Activated CD8-positive, alpha-beta memory T cell treated with anti-CD3 and anti-CD28 coated beads, Interleukin-2, amount 50 U/mL, for 4 hours (primary cell): ENCODE measurements around the gene CFDP1.

ENCODE experiments used
- DNase-seq: peaks from one replicate; pipeline ENCODE4 v3.0.0-alpha.2; 2020

CFDP1 gene

DNA sequence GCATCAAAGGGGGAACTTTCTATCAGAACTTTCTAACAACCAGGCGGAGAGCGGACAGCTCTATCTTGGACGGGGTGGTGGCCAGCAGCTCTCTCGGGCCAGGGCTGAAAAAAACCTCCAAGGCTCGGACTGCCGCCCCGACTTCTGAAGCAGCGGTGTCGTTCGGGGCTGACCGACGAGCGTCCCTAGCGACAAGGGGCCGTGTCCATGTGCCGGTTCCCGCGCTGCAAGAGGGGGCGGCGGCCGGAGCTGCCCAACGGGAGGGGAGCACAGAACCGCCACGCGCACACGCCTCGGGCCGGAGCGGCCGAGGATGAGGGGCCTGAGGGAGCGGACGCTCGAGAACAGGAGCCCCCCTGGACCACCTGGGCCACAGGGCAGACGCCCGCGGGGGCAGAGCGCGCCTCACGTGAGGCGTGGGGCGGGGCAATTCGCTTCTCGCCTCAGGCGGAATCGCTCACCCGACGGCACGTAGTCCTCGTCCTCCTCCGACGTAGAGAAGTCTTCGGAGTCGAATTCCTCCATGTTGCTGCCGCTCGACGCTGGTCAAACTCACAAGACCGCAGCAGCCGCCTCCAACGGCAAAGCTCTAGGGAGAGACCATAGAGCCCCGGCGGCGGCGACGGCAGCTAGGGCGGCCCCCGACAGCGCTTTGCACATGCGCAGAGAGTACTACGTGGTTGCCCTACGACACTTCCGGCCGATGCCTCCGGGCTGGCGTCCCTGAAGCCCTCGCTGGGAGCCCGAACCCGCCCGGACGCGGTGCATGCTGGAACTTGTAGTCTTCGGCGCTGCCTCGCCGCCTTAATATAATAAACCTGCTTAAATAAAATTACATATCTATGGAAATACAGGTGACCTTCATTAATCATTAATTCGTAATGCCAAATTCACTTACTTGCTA is at the start of gene CFDP1:
TSS of gene CFDP1 (minus strand) at position 676 of the 904 bp plus-strand sequence. CDS start at position 525, 151 bp downstream.
- DNase-seq, result peak; percentile 95

DNA sequence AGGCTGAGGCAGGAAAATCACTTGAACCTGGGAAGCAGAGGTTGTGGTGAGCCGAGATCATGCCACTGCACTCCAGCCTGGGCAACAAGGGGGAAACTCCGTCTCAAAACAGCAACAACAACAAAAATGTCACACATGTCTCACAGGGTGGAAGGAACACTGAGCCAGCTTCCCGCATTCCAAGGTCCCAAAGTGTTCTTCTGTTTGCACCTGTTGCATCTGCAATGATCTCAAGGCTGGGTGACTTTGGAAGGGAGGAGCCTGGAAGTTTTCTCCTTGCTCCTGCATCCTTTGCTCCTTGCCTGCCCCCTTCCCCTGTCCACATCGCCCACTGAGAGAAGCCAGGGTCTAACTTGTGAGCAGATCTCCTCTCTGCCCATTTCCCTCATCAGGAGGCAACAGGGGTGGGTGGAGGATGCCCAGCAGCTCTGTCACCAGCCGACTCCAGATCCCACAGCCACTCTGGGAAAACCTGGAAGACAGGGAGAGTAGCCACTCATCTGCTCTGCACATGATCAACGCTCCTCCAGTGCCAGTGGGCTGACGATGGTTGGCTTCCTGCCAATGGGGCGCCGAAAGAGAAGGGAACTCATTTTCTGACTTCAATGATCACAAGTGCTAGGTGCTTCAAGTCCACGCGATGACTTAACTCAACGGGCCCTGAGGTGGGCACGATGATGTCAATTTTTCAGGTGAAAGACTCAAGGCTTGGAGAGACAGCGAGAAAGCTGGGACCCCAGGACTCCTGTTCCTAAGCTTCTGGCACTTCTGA is 49.3 kb upstream of the CFDP1 start:
- DNase-seq, result no peak

DNA sequence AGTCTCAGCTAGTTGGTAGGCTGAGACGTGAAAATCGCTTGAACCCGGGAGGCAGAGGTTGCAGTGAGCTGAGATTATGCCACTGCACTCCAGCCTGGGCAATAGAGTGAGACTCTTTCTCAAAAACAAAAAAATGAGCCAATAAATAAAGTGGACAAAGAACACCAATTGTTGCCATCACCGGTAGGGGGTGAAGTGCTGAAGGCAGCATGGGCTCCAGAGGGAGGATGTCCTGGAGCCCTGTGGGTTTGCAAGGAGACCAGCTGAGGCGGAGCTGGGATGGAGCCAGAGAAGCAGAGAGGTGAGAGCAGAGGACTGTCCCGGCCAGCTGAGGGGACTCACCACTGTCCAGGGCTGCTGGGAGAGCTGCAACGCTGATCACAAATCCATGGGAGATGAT is 48.2 kb upstream of the CFDP1 start:
- DNase-seq, result no peak

DNA sequence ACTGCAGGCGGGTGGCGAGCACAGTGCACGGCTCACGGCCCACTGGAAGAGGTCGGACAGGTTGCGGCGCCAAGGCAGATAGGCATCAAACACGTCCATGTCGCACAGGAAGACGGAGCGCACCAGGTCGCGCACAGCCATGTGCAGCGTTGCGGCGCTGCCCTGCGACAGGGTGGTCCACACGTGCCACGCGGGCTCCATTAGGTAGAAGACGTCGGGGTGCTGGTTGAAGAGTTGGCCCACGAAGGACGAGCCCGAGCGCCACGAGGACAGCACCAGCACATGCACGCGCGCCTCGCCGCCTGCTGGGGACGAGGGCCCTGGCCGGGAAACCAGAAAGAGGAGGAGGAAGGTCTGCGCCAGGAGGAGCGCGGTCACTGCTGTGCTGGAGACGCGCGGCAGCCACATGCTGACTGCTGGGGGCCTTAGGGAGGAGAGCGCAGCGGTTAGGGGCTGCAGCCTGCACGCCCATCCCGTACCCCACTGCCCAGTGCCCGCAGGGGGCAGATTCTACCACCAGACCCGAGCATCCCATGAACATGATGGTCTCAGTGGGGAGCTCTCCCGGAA is 46.2 kb upstream of the CFDP1 start:
- no peak for DNase-seq

DNA sequence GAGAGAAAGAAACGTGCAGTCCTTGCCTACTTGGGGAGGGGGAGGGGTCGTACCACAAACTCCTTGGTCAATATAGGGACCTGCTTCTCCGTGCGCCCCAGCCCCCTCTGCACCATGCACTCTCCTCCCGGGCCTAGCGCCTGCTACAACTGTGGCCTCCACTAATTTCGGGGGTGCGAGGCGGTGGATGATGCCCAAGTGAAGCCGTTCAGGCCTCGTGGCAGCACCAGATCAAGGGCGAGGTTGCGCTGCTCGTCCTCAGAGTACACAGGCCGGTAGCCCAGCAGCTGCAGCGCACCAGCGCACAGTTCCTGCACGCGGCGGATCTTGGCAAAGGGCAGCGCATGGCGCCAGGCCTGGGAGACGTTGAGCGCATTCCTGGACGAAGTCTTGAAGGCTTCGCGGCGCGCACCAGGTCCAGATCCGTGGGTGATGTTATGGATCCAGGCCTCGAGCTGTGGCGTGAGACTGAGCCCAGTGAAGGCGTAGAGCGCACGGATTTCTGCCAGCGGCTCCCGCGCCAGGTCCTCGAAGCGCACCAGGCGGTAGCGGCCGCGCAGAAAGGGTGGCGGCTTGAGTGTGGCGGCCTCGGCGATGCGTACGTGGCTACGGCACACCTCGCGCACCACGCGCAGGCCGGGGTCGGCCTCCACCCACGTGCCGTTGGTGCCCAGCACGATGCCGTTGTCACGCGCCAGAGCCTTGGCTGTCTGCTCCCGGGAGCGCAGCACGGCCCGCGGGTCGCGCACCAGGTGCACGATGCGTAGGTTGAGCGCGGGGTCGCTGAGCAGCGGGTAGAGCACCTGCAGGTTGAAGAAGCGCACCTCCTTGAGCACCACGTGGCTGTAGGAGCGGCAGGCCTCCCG is 45.4 kb upstream of the CFDP1 start:
- no peak for DNase-seq

DNA sequence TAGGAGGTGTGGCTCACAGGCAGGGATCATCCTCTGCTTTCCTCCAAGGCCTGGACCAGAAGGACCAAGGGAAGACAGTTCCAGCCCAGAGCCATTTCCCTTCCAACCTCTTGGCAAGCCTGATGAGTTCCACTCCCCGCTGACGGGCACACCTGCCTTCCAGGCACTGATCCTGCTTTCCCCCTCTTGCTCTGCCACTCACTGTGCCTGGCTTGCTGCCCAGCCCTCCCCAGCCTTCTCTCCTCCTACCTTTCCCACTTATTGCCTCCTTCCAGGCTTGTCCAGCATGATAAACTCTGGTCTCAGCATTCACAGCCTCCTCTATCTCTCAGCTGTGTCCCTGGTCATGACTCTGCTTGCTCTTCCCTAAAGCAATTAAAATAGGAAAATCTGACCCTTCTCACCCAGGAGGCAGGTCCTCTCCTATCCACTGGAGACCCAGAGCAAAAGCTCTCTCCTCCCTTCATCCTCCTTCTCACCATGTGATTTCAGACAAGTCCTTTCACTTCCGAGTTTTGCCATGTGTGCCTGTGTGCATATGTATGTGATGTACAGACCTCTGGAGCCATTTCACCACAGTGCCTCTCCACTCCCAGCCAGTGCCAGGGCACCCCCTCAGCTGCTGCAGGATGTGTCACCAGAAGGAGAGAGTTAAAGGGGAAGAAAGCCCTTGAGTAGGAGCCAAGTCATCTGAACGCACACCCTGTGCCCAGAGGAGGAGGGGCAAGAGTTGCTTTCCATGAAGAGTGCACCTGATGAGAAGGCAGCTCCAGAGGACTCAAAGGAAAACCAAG is 44.6 kb upstream of the CFDP1 start:
- DNase-seq, result no peak

DNA sequence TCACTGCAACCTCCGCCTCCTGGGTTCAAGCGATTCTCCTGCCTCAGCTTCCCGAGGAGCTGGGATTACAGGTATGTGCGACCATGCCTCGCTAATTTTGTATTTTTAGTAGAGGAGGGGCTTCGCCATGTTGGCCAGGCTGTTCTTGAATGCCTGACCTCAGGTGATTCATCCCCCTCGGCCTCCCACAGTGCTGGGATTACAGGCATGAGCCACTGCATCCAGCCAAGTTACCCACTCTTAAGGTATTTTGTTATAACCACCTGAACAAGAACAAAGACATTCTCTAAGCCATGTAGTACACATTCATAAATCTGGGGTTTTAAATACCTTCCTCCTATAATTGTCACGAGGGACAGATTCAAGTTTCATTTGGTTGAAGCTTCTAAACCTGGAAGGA is 43.5 kb upstream of the CFDP1 start:
- no peak for DNase-seq

DNA sequence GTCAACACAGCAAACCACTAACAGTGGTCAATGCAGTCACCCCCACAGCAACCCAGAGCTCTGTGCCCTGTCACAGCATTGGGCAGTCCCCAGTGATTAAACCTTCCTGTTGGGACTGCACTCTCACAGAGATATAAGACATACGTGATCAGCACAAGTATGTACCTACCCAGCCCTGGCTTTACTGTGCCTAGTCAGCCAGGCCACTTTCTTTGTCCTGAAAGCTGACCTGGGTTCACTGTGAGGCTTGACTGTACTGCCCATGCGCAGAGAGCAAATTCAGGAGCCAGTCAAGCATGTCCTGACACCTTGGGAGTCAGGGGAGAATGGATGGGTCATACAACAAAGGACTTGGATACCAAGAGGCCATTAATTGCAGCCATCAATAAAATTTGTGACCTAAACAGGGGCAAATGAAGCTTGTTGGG is 42.1 kb upstream of the CFDP1 start:
- no peak for DNase-seq

DNA sequence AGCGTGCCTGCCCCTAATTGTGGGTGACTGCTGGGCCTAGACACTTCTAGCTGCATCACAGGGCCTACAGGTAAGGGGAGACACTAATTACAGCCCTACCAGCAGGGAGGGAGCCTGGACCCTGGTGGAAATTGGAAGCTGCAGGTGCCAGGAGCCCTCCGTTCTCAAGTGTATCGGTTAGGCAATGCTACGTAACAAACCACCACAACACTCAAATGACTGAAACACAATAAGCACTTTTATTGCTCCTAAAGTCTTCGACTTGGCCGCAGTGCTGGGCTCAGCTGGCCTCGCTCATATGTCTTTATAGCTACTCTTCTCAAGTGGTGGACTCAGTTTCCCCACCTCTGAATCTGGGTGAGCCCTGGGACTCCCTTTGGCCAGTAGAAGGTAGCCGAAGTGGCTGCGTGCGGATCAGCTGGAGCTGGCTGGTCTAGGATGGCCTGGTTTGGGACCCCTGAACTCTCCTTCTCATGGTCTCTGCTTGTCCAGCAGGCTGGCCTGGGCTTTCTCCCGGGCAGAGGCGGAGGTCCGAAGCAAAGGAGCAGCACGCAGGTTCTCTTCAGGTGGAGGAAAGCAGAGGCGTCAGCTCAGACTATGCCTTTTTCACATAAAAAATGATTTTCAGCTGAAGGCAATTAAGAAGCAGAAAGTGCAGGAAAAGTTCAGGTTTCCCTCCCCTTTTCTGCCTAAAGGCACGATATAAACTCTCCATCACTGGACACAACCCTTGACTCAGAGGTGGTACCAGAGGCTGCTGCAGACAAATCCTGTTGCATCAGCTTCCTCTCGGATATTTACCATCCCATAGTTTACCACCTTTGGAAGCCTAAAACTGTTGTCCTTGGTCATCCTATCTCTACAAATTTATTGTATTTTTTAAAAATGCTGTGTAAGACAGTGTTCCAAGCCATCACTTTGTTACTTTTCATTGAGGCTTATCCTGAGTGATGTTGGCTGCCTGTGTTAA is 39.9 kb upstream of the CFDP1 start:
- DNase-seq, result no peak

DNA sequence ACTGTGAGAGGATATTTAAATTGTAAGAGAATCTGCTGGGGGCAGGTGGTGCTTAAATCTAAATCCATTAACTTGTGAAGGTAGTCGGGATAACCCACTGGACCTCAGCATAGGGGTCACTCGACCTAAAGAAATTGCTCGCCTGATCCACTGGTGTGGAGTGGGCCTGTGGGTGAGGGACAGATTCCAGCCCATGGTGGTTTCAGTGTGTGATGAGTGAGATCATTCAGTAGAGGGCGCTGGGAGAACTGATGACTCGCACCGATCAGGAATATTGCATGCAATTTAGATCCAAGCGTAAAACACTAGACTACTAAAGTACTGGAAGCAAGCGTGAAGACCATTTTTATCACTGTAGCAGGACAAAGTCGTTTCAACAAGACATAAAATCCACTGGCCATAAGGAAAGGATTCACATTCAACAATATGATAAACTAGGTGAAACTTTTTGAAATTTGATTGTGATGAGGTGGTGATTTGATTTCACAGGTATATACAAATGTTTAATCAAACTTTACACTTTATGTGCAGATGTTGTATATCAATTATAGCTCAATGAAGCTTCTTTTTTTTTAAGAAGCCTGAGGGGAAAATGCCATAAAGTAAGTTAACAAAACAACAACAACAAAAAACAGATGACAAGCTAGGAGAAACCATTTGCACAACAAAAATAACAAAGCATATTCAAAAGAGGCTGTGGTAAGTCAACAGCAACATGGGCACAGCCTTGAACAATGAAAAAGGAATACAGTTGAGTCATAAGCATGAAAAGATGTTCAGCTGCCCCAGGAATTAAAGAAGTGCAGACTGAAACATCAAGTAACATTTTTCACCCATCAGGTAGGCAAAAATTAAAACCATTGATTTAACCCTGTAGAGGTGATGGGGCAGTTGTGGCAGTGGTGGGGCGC is 38.7 kb upstream of the CFDP1 start:
- DNase-seq, result peak; percentile 23

DNA sequence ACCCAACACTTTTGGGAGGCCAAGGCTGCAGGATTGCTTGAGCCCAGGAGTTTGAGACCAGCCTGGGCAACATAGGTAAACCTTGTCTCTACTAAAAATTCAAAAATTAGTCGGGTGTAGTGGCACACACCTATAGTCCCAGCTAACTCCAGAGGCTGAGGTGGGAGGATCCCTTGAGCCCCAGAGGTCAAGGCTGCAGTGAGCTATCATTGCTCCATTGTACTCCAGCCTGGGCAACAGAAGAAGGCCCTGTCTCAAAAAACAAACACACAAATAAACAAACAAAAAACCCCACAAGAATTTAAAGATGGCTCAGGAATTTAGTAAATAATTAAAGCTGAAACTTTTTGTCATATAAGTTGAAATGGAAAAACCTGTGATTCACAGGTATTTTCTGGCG is 33.5 kb upstream of the CFDP1 start:
- no peak for DNase-seq

DNA sequence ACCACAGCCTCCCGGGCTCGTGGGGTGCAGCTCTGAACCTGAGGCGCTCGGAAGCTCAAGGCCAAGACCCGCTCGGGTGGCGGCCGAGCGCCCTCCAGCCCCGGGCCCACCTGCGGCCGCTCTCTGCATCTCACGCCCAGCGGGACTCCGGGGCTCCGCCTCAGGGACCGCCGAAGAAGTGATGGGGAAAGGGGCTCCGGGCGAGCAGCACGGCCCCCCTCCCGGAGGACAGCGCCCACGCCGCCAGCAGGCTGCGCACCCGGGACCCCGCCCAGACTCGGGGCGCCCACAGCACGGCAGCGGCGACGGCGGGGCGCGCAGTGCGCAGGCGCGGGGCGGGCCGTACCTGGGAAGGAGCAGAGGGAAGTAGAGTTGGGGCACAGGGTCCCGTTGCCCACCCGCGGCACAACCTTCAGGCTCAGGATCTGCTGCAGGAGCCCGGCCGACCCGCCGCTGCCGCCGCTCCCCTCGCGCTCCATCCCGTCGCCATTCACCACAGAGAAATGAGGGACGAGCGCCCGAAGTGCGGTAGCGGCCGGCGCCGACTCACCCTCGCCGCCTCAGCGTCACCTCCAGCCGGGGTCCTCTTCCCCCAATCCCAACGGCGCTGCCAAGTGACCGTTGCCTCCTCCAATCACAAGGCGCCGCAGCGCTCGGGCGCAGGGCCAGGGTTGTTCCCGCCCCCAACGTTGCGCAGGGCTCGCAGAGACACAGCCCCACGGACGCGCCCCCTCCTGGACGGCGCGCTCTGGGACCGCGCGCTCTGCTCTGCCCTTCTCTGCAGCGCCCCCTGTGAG is 31.0 kb upstream of the CFDP1 start, which contains the start of gene TMEM170A:
TSS of gene TMEM170A (minus strand) at position 568 of the 797 bp plus-strand sequence. CDS start at position 479, 89 bp downstream.
- peak; percentile 99 for DNase-seq

DNA sequence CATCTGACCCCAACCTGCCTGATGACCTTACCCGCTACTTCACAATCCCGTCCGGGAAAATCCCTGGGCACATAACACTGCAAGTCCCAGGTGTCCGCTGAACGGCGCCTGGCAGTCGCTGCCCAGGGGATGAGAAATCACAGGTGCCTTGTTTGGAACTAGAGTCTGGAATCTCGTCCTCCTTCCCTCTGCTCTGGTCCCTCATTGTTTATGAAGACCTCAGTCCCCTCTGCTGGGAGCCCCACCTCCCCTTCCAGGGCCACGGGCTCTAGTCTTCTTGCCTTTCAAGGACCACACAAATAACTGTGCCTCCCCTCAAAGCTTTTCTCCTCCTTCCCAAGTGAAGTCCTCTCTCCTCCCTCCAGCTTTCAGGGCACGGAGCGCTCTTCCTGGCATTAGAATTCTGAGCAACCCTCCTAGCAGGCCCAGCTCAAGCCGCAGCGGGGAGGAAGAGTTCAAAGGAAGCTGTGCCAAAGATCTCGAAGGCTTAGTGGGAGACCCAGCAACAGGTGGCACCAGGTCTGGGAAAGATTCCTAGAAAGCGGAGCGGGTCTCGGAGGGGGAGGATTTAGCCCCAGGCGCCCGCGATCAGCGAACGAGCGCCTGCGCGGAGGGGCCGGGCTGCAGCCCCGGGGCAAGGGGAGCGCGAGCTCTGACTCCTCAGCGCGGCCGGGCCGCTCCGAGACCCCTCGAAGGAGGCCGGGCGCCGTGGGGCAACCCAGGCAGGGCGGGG is 30.3 kb upstream of the CFDP1 start:
- peak; percentile 27 for DNase-seq

DNA sequence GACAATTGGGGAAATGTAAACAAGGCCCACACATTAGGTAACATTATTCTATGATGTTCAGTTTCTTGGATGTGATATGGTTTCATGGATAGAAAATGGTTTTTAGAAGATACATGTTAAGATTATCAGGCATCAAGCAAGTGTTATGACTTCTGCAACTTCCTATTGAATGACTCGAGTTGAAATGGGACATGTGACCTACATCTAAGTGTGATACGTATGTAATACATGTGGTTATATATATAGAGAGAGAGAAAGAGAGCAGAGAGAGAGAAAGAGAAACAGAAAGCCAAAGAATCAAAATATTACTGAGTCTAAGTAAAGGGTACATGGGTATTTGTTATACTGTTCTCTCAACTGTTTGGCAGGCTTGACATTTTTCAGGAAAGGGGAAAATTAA is 29.5 kb upstream of the CFDP1 start:
- no peak for DNase-seq

DNA sequence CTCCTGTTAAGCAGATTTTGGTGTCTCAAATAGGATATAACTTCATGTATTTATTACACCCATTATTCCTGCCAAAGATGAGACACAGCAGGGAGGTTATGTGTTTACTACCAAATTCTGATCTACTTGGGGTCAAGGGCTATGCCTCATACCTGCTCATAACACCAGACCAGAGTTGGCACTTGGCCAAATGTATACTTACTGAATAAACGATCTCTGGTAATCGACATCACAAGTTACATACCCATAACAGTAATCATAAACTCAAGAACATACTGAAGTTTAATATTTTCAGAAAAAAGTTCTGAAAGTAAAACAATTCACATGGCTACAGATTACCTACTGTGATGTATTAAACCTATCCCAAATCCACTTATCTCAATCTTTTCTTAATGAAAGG is 28.3 kb upstream of the CFDP1 start:
- DNase-seq, result no peak

DNA sequence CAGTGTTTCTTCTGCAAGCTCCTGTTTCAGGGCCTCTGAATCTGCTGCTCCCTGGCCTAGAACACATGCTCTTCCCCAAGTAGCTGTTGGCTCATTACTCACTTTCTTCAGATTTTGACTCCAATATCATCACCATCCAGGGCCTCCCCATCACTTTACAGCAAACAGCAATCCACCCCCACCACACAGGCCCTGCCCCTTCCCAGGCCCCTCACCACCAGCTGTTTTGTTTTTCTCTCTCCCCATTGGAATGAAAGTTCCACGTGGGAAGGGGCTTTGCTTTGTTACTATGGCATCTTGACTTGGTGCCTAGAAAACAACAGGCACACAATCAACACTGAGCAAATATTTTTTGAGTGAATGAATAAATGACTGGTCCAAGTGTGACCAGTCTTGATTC is 27.1 kb upstream of the CFDP1 start:
- no peak for DNase-seq

DNA sequence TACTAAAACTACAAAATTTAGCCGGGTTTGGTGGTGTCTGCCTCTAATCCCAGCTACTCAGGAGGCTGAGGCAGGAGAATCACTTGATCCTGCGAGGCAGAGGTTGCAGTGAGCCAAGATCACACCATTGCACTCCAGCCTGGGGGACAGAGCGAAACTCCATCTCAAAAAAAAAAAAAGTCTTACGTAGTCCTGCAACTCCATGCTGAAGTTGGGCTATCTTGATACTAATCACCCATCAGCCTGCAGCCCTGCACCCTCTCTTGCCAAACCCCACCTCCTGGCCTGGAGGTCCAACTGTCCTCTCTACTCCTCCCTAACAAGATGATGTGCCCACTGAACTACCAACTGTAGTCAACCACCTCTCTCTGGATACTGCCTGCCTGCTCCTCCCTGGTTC is 26.4 kb upstream of the CFDP1 start:
- DNase-seq, result no peak

DNA sequence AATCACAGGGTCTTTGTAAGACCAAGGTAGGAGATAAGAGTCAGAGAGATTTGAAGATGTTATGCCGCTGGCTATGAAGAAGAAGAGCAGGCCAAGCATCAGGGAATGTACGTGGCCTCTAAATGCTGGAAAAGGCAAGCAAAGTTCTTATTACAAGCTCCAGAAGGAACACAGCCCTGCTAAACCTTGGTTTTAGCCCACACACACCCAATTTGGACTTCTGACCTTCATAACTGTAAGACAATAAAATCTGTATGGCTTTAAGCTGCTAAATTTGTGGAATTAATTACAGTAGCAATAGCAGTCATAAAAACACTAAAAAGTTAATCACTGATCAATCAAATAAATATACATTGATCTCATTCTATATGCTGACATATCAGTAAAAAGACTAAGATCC is 25.1 kb upstream of the CFDP1 start:
- DNase-seq, result no peak
